ENCODE results near the gene DCDC2B. TPM values are rescaled to one million over a fixed set of nuclear protein-coding genes. Genes with fewer than 3 reads are reported as not detected.
"Not testable (repeated sequence)": the region's sequence is repeated elsewhere in the genome, so short reads cannot be mapped to it uniquely, and the experiment has no call there.

Gene DCDC2B
- total RNA-seq, 2 experiments from 2014 or later: 0.13 TPM; not detected in 1

DNA sequence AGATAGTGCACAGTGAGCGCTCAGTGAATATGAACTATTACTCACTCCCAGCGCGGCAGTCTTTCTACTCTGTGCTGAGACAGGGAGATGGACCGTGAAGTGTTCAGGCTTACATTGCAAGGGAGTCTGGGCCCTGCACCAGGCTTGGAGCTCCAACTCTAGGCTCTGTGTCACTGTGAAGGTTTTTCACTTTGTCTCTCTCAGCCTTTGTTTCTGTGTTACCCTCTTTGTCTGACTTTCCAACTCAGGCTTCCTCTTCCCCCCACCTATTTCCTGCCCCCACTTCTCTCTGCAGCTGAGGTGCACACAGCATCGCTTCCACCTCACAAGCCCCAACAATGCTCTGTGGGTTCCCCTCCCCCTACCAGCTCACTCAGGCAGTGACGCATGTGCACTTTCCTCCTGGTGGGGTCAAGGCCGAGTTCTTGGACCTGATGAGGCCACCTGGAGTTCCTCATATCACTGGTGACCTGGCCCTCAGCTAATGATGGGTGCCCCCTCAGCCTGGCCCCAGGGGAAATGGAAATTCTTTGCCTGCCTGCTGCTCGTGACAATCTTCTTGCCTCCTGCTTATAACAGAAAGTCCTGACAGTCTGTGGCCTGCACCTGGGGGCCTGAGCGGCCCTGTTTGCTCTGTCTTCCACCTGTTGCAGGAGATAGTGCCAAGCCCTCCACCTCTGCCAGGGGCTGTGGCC lies 41.1 kb downstream of the DCDC2B start:
- peak overlapping the region; percentile 99 for H3K27ac Mint-ChIP-seq
- H3K27me3 Mint-ChIP-seq: no peaks in the 10 kb centered on the region
- H3K36me3 Mint-ChIP-seq (ENCODE audit: low read depth): peaks cover 40% of the 10 kb centered on the region
- peak overlapping the region; percentile 98 for H3K4me3 Mint-ChIP-seq
- peak; percentile 88 for DNase-seq
- ChIA-PET CTCF (interaction anchor here (0.6 to 8.4 kb wide), 14 partner anchors 9 to 701 kb away, joined by 3 to 73 read pairs (median 8); partner anchors contain the start of genes EIF3I, HDAC1, IQCC and MARCKSL1), POLR2A (interaction anchor here (1.0 to 11.5 kb wide), 23 partner anchors 10 to 401 kb away, joined by 3 to 156 read pairs (median 11); partner anchors contain the start of genes HDAC1, IQCC, KPNA6 and MARCKSL1)
- H3K4me1 Mint-ChIP-seq: peaks cover 53% of the 10 kb centered on the region
- H3K9me3 Mint-ChIP-seq: no peaks in the 10 kb centered on the region

DNA sequence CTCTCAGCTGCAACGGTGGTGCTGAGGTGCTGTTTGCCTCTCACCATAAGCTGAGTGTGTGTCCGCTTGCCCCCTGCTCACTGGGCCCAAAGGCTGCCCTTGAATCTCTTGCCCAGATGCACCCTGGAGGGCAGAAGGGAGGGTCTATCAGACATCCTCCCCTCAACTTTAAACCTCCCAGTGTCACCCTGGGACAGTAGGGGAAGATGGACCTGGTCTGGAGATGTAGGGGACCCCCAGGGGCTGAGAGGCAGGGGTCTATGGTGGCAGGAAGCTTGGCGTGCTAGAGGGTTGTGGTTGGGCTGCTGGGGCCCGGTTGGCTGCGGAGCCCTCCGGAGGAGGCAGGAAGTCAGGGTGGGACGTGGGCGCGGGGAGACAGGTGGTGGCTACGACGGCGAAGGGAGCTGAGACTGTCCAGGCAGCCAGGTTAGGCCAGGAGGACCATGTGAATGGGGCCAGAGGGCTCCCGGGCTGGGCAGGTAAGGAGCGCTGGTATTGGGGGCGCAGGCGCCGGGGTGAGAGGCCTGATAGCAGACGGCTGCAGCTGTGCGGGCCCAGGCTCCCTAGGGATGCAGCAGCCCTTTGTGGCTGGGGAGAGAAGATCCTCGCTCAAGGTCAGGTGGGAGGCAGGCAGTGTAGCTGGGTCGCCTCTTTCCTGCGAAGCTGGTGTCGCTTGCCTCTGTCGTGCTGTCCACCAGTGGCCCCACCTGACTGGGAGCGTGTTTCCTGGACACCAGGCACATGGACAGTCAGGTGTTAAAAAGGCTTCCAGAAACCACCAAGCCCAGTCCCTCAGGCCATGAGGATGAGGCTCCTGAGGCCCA lies 42.2 kb downstream of the DCDC2B start, which contains the start of gene LCK:
Gene LCK, plus strand, starts transcription at position 373 of the 824 bp plus-strand sequence. CDS start 23,065 bp downstream, outside the sequence.
- CTCF ChIA-PET: interaction anchor here (0.8 to 8.4 kb wide), 6 partner anchors 11 to 134 kb away, joined by 3 to 73 read pairs (median 21); partner anchors contain the start of genes EIF3I, HDAC1 and TMEM234
- H3K4me1 Mint-ChIP-seq: peaks cover 58% of the 10 kb centered on the region

DNA sequence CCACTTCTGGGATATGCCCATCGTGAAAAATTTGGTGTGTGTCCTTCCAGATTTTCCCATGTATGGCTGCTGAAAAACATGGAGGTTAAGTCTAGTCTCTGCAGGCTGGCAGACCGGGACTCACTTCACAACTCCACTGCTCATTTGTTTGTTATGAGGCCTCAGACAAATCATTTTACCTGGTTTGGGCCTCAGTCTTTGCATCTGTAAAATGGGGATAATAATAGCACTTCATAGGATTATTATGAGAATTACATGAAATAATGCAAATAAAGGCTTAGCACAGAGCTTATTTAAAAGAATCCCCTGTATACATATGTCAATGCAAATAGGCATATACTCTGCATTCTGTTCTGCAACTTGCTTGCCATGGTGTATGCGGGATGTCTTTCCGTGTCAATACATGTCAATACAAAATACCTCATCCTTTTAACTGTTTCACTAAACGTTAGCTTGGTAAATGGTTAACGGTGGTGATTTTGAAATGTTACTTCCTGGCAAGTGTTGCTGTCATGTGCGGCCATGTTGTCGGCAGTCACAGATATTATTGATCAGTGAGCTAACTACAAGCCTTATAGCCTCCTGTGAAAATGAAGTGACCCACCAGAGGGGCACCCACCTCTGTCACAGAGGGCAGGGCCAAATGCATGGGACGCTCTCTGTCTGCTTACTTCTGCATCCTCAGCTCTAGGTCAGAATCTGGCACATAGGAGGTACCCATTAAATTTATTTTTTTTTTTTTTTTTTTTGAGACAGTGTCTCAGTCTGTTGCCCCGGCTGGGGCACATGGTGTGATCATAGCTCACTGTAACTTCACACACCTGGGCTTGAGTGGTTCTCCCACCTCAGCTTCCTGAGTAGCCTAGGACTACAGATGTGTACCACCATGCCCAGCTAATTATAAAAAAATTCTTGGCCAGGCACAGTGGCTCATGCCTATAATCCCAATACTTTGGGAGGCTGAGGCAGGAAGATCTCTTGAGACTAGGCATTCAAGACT lies 46.5 kb downstream of the DCDC2B start:
- POLR2A ChIA-PET: interaction anchor here (1.0 to 11.5 kb wide), 24 partner anchors 8 to 320 kb away, joined by 3 to 156 read pairs (median 6); partner anchors contain the start of genes EIF3I, FAM167B, HDAC1 and IQCC
- Mint-ChIP-seq H3K4me1 (peaks cover 45% of the 10 kb centered on the region), H3K36me3 (ENCODE audit: low read depth) (peaks cover 72% of the 10 kb centered on the region), H3K4me3 (peak overlapping the region; percentile 98), H3K27ac (peak overlapping the region; percentile 93), H3K27me3 (no peaks in the 10 kb centered on the region), H3K9me3 (no peaks in the 10 kb centered on the region)
- CTCF ChIA-PET: interaction anchor here (0.6 to 8.4 kb wide), 11 partner anchors 12 to 1550 kb away, joined by 3 to 73 read pairs (median 4); partner anchors contain the start of gene MARCKSL1
- peak; percentile 55 for DNase-seq

More for the DNA sequence above, 42.2 kb downstream of the DCDC2B start, which contains the start of gene LCK:
- H3K27me3 Mint-ChIP-seq: no peaks in the 10 kb centered on the region
- peak within 1 kb of the TSS; percentile 98 for H3K4me3 Mint-ChIP-seq
- H3K9me3 Mint-ChIP-seq: no peaks in the 10 kb centered on the region
- peak; percentile 77 for DNase-seq
- H3K36me3 Mint-ChIP-seq (ENCODE audit: low read depth): peaks cover 46% of the 10 kb centered on the region
- POLR2A ChIA-PET: interaction anchor here (0.9 to 11.5 kb wide), 23 partner anchors 11 to 400 kb away, joined by 3 to 156 read pairs (median 9); partner anchors contain the start of genes BSDC1, HDAC1, IQCC and KHDRBS1
- H3K27ac Mint-ChIP-seq: peak within 1 kb of the TSS; percentile 99

DNA sequence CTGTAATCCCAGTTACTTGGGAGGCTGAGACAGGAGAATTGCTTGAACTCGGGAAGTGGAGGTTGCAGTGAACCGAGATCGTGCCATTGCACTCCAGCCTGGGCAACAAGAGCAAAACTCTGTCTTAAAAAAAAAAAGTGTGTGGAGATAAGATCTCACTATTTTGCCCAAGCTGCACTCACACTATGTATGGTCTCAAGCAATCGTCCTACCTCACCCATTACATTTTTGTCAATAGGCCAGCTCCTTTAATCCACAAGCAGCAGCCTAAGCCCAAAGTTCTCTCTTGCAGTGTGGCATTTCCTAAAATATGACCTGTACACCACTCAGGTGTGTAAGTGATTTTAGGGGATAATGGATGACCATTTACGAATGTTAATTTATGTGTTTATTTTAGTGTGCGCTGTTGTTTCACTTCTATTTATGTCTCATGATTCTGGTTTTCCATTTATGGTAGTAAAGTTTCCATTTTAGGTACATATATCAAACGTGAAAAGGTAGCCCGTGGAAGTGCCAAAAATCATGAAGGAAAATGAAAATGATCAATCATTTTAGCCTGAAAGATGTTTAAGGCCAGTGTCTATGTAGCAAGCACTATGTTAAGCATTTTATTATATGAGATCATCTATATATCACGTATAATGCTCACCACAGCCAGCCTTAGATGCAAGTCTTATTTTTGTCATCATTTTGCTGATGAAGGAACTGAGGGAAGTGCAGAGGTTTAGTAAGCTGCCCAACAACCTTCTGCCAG lies 47.8 kb downstream of the DCDC2B start:
- Mint-ChIP-seq H3K27me3 (no peaks in the 10 kb centered on the region), H3K9me3 (no peaks in the 10 kb centered on the region), H3K4me1 (peaks cover 41% of the 10 kb centered on the region), H3K36me3 (ENCODE audit: low read depth) (peaks cover 73% of the 10 kb centered on the region), H3K27ac (peak overlapping the region; percentile 90), H3K4me3 (peak overlapping the region; percentile 68)
- ChIA-PET POLR2A (interaction anchor here (0.6 to 12.2 kb wide), 13 partner anchors 5 to 80 kb away, joined by 3 to 156 read pairs (median 14); partner anchors contain the start of genes FAM167B, HDAC1, IQCC and LCK), CTCF (interaction anchor here (0.6 to 1.9 kb wide), 4 partner anchors 9 to 41 kb away, joined by 3 to 14 read pairs (median 4); no protein-coding TSS in a partner anchor)
- no peak for DNase-seq

DNA sequence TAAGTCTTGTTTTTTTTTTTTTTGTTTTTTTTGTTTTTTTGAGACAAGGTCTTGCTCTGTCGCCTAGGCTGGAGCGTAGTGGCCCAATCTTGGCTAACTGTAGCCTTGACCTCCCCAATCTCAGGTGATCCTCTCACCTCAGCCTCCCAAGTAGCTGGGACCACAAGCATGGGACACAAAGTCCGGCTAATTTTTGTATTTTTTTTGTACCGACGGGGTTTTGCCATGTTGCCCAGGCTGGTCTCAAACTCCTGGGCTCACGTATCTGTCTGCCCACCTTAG lies 48.3 kb downstream of the DCDC2B start:
- ChIA-PET CTCF (interaction anchor here (1.1 kb wide), 1 partner anchor 17 kb away, joined by 3 read pairs; no protein-coding TSS in a partner anchor), POLR2A (interaction anchor here (0.6 to 12.2 kb wide), 6 partner anchors 6 to 34 kb away, joined by 3 to 156 read pairs (median 32); partner anchors contain the start of genes FAM167B, HDAC1 and LCK)
- Mint-ChIP-seq H3K36me3 (ENCODE audit: low read depth) (peaks cover 68% of the 10 kb centered on the region), H3K4me3 (peak overlapping the region; percentile 68), H3K27me3 (no peaks in the 10 kb centered on the region), H3K27ac (peak overlapping the region; percentile 90), H3K9me3 (no peaks in the 10 kb centered on the region), H3K4me1 (peaks cover 42% of the 10 kb centered on the region)
- no peak for DNase-seq

DNA sequence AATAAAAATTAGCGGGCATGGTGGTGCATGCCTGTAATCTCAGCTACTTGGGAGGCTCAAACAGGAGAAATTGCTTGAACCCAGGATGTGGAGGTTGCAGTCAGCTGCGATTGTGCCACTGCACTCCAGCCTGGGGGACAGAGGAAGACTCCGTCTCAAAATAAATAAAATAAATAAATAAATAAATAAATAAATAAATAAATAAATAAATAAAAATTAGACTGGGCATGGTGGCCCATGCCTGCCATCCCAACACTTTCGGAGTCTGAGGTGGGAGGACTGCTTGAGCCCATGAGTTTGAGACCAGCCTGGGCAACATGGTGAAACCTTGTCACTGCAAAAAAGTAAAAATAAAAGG lies 54.3 kb downstream of the DCDC2B start:
- peaks cover 53% of the 10 kb centered on the region for H3K4me1 Mint-ChIP-seq
- DNase-seq, H3K9me3 Mint-ChIP-seq, H3K4me3 Mint-ChIP-seq, H3K27me3 Mint-ChIP-seq: not testable (repeated sequence)
- CTCF ChIA-PET: interaction anchor here (5.7 kb wide), 1 partner anchor 14 kb away, joined by 31 read pairs; the partner anchor contains the start of genes FAM167B and LCK
- H3K36me3 Mint-ChIP-seq (ENCODE audit: low read depth): peaks cover 48% of the 10 kb centered on the region
- H3K27ac Mint-ChIP-seq: peak overlapping the region; percentile 77
- POLR2A ChIA-PET: interaction anchor here (0.9 to 12.2 kb wide), 3 partner anchors 8 to 58 kb away, joined by 3 to 156 read pairs (median 4); partner anchors contain the start of genes FAM167B and LCK

DNA sequence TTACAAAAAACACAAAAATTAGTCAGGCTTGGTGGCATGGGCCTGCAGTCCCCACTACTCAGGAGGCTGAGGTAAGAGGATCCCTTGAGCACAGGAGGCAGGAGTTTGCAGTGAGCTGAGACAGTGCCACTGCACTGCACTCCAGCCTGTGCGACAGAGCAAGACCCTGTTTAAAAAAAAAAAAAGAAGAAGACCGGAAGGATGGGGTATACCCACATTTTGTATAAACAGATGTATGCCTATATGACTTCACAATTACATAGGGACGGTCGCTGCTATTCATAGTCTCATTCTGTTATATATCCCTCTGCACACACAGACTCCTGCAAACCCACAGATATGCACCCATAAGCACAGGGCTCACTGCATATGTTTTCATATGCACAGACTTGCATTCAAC lies 54.9 kb downstream of the DCDC2B start:
- POLR2A ChIA-PET: interaction anchor here (1.0 to 12.2 kb wide), 3 partner anchors 12 to 73 kb away, joined by 3 to 156 read pairs (median 4); partner anchors contain the start of genes FAM167B, LCK and MARCKSL1
- Mint-ChIP-seq H3K36me3 (ENCODE audit: low read depth) (peaks cover 47% of the 10 kb centered on the region), H3K27me3 (no peaks in the 10 kb centered on the region), H3K4me1 (peaks cover 52% of the 10 kb centered on the region), H3K27ac (peak overlapping the region; percentile 77), H3K4me3 (peak overlapping the region; percentile 15), H3K9me3 (no peaks in the 10 kb centered on the region)
- peak; percentile 36 for DNase-seq
- CTCF ChIA-PET: interaction anchor here (1.4 to 5.7 kb wide), 2 partner anchors 15 to 48 kb away, joined by 4 to 31 read pairs; partner anchors contain the start of genes FAM167B and LCK

Other genes starting within 250 kb of the DCDC2B start
- gene KHDRBS1, start 195.2 kb upstream of the DCDC2B start, total RNA-seq: 100 to 1,000 TPM; 168 to 169 TPM
- 10 to 100 TPM; 24.5 to 28.0 TPM for gene TMEM39B, start 136.2 kb upstream of the DCDC2B start, total RNA-seq
- gene KPNA6, start 101.0 kb upstream of the DCDC2B start, total RNA-seq: 10 to 100 TPM; 64.3 to 65.1 TPM
- gene TXLNA, start 29.4 kb upstream of the DCDC2B start, total RNA-seq: 10 to 100 TPM; 79.8 to 81.2 TPM
- 10 to 100 TPM; 20.2 to 23.5 TPM for gene CCDC28B, start 8.5 kb upstream of the DCDC2B start, total RNA-seq
- 1 to 10 TPM; 3.7 to 3.8 TPM for gene IQCC, start 3.4 kb upstream of the DCDC2B start, total RNA-seq
- 10 to 100 TPM; 15.3 to 16.4 TPM for gene TMEM234, start 13.3 kb downstream of the DCDC2B start, total RNA-seq
- 100 to 1,000 TPM; 161 to 172 TPM for gene EIF3I, start 13.3 kb downstream of the DCDC2B start, total RNA-seq
- 1 to 10 TPM in 1 of 2 experiments, under 1 TPM in 1; 0.78 to 1.1 TPM for gene FAM167B, start 38.1 kb downstream of the DCDC2B start, total RNA-seq
- 100 to 1,000 TPM; 469 to 474 TPM for gene LCK, start 42.2 kb downstream of the DCDC2B start, total RNA-seq
- 100 to 1,000 TPM; 180 to 185 TPM for gene HDAC1, start 83.0 kb downstream of the DCDC2B start, total RNA-seq
- 10 to 100 TPM; 26.4 to 27.9 TPM for gene MARCKSL1, start 127.1 kb downstream of the DCDC2B start, total RNA-seq
- 10 to 100 TPM; 10.6 to 11.8 TPM for gene FAM229A, start 153.4 kb downstream of the DCDC2B start, total RNA-seq
- 1 to 10 TPM in 1 of 2 experiments, under 1 TPM in 1; 0.70 to 1.0 TPM for gene TSSK3, start 153.4 kb downstream of the DCDC2B start, total RNA-seq
- 10 to 100 TPM; 52.5 to 52.6 TPM for gene BSDC1, start 185.4 kb downstream of the DCDC2B start, total RNA-seq

Data from activated CD4-positive, alpha-beta memory T cell treated with anti-CD3 and anti-CD28 coated beads, Interleukin-2, amount 10 ng/mL, durations not matched to agents 7 days and 5 days (primary cell).